Hepatocyte (in vitro differentiated cells): ENCODE results near the gene OR13C2. TPM values are rescaled to one million over a fixed set of nuclear protein-coding genes. Genes with fewer than 3 reads are reported as not detected.

Experiments used
- DNase-seq: peaks from one replicate; pipeline ENCODE4 v3.0.0-alpha.2; 2016; ENCODE audit warnings: low spot score
- H2AFZ ChIP-seq: fragments of 200-600 bp; sonication (generic); 2 replicates; pipeline ENCODE4 v1.6.0; 2016; ENCODE audit warnings: antibody characterized with exemption, mild to moderate bottlenecking
- H3K27ac ChIP-seq: fragments of 200-600 bp; sonication (generic); 2 replicates; pipeline ENCODE4 v1.5.1; 2016; ENCODE audit warnings: mild to moderate bottlenecking
- H3K27me3 ChIP-seq: fragments of 200-600 bp; sonication (generic); 2 replicates; pipeline ENCODE4 v1.6.1; 2016
- H3K36me3 ChIP-seq: fragments of 200-600 bp; sonication (generic); replicated peaks from 2 replicates; pipeline ENCODE4 v1.5.1; 2016; ENCODE audit warnings: low read depth; ENCODE audit not compliant: insufficient read depth
- H3K4me1 ChIP-seq: fragments of 200-600 bp; sonication (generic); 2 replicates; pipeline ENCODE4 v1.5.1; 2016; ENCODE audit warnings: mild to moderate bottlenecking, moderate library complexity; ENCODE audit not compliant: insufficient read depth
- H3K4me2 ChIP-seq: fragments of 200-600 bp; sonication (generic); 2 replicates; pipeline ENCODE4 v1.6.0; 2016
- H3K4me3 ChIP-seq: fragments of 200-600 bp; sonication (generic); 2 replicates; pipeline ENCODE4 v1.5.1; 2016; ENCODE audit warnings: mild to moderate bottlenecking
- H3K79me2 ChIP-seq: fragments of 200-600 bp; sonication (generic); 2 replicates; pipeline ENCODE4 v1.6.0; 2017; ENCODE audit warnings: mild to moderate bottlenecking
- H3K9me2 ChIP-seq: fragments of 200-600 bp; sonication (generic); replicated peaks from 2 replicates; pipeline ENCODE4 v1.6.0; 2017; ENCODE audit warnings: mild to moderate bottlenecking; ENCODE audit not compliant: insufficient read depth
- H3K9me3 ChIP-seq: fragments of 200-600 bp; sonication (generic); 2 replicates; pipeline ENCODE4 v1.5.1; 2016; ENCODE audit warnings: low read depth, mild to moderate bottlenecking
- H4K20me1 ChIP-seq: fragments of 200-600 bp; sonication (generic); 2 replicates; pipeline ENCODE4 v1.6.0; 2016; ENCODE audit warnings: mild to moderate bottlenecking; ENCODE audit not compliant: insufficient read depth, poor library complexity, severe bottlenecking
- CTCF ChIP-seq: fragments of 200-600 bp; sonication (generic); IDR thresholded peaks from 2 replicates; pipeline ENCODE4 v1.5.1; 2016; ENCODE audit warnings: antibody characterized with exemption, mild to moderate bottlenecking; ENCODE audit not compliant: poor library complexity
- EZH2 ChIP-seq: fragments of 200-600 bp; sonication (generic); IDR thresholded peaks from 2 replicates; pipeline ENCODE4 v1.6.1; 2016; ENCODE audit warnings: antibody characterized with exemption, mild to moderate bottlenecking, borderline replicate concordance
- EZH2phosphoT487 ChIP-seq: fragments of 200-600 bp; sonication (generic); IDR thresholded peaks from one replicate; pipeline ENCODE4 v1.6.1; 2018; ENCODE audit warnings: antibody characterized with exemption, mild to moderate bottlenecking, low read depth, moderate library complexity; ENCODE audit not compliant: unreplicated experiment, severe bottlenecking
- WGBS: methylation state at CpG from one replicate; pipeline ENCODE4 v1.1.6; 2016; ENCODE audit warnings: low lambda C conversion rate; ENCODE audit errors: missing lambda C conversion rate; 5-methylcytosine and 5-hydroxymethylcytosine counted together
- polyA plus RNA-seq: library from polyadenylated mRNA; unstranded; fragments of >200 nt; fragmentation: Nextera tagmentation; extraction: Ambion mirVana; gene quantifications from 2 replicates; pipeline ENCODE4 v1.2.1, GENCODE V29; 2016
- total RNA-seq: library from RNA; depleted of rRNA; stranded (reverse); fragments of >200 nt; gene quantifications from 2 replicates; pipeline ENCODE4 v1.2.3, GENCODE V29; 2014

The OR13C2 gene
- total and polyA plus RNA-seq, 2 experiments from 2014 or later, result not detected

- Histone ChIP-seq H4K20me1 (no peaks in the 10 kb centered on the region), H3K4me1 (no peaks in the 10 kb centered on the region), H3K27me3 (no peaks in the 10 kb centered on the region), H3K9me2 (no peaks in the 10 kb centered on the region), H3K36me3 (no peaks in the 10 kb centered on the region), H3K4me2 (no peak overlapping the region), H3K79me2 (no peaks in the 10 kb centered on the region), H3K27ac (no peak overlapping the region), H3K9me3 (no peaks in the 10 kb centered on the region), H3K4me3 (no peak overlapping the region), H2AFZ (no peak overlapping the region)
- DNase-seq, result no peak
- no peak for TF ChIP-seq EZH2
- no peak for TF ChIP-seq CTCF
- no peak for TF ChIP-seq EZH2phosphoT487
- WGBS, result 84% methylated on average over 8 of the region's 8 CpGs
These were observed 48.4 kb downstream of the OR13C2 start for GRCh38 chr9:104556830-104557634.

GRCh38 chr9:104555521-104555920, 49.9 kb downstream of the OR13C2 start:
- Histone ChIP-seq H3K36me3 (no peaks in the 10 kb centered on the region), H3K27me3 (no peaks in the 10 kb centered on the region), H2AFZ (no peak overlapping the region), H3K4me2 (no peak overlapping the region), H3K27ac (no peak overlapping the region), H3K9me2 (no peaks in the 10 kb centered on the region), H3K4me3 (no peak overlapping the region), H3K79me2 (no peaks in the 10 kb centered on the region), H3K9me3 (no peaks in the 10 kb centered on the region), H4K20me1 (no peaks in the 10 kb centered on the region), H3K4me1 (no peaks in the 10 kb centered on the region)
- TF ChIP-seq EZH2 (no peak), EZH2phosphoT487 (no peak), CTCF (no peak)
- DNase-seq, result no peak
- WGBS, result 100% methylated on average over 1 of the region's 1 CpG

Other genes starting within 250 kb of the OR13C2 start
- not detected in 2 replicates for gene OR13F1, start 101.4 kb downstream of the OR13C2 start, total RNA-seq
- gene OR13F1, start 101.4 kb downstream of the OR13C2 start, polyA plus RNA-seq, result not detected in 2 replicates
- gene OR13C4, start 78.4 kb downstream of the OR13C2 start, total RNA-seq, result not detected in 2 replicates
- not detected in 2 replicates for gene OR13C4, start 78.4 kb downstream of the OR13C2 start, polyA plus RNA-seq
- gene OR13C3, start 68.8 kb downstream of the OR13C2 start, total RNA-seq, result not detected in 2 replicates
- not detected in 2 replicates for gene OR13C3, start 68.8 kb downstream of the OR13C2 start, polyA plus RNA-seq
- gene OR13C8, start 36.5 kb downstream of the OR13C2 start, total RNA-seq, result not detected in 2 replicates
- gene OR13C8, start 36.5 kb downstream of the OR13C2 start, polyA plus RNA-seq, result not detected in 2 replicates
- gene OR13C5, start 6.2 kb downstream of the OR13C2 start, total RNA-seq, result not detected in 2 replicates
- gene OR13C5, start 6.2 kb downstream of the OR13C2 start, polyA plus RNA-seq, result not detected in 2 replicates
- gene OR13C9, start 12.6 kb upstream of the OR13C2 start, total RNA-seq, result not detected in 2 replicates
- not detected in 2 replicates for gene OR13C9, start 12.6 kb upstream of the OR13C2 start, polyA plus RNA-seq
- not detected in 2 replicates for gene OR13D1, start 88.9 kb upstream of the OR13C2 start, total RNA-seq
- gene OR13D1, start 88.9 kb upstream of the OR13C2 start, polyA plus RNA-seq, result not detected in 2 replicates
- gene NIPSNAP3A, start 142.1 kb upstream of the OR13C2 start, total RNA-seq, result 44.4 and 47.8 TPM in 2 replicates
- 31.8 and 37.3 TPM in 2 replicates for gene NIPSNAP3A, start 142.1 kb upstream of the OR13C2 start, polyA plus RNA-seq
- 2.0 and 2.8 TPM in 2 replicates for gene NIPSNAP3B, start 158.5 kb upstream of the OR13C2 start, total RNA-seq
- gene NIPSNAP3B, start 158.5 kb upstream of the OR13C2 start, polyA plus RNA-seq, result 1.8 and 3.3 TPM in 2 replicates